ENCODE data around the gene FOXB1.

The FOXB1 gene

GRCh38 chr15:60004009-60004845 is at the start of gene FOXB1:
FOXB1 (plus strand) TSS chr15:60004311; CDS start chr15:60004964, 653 bp downstream.
- DNase-seq (ENCODE audit: low spot score): peak; percentile 92

- no peak for DNase-seq (ENCODE audit: low spot score)
Measured at GRCh38 chr15:59958288-59958687, 45.8 kb upstream of the FOXB1 start.

- DNase-seq (ENCODE audit: low spot score): no peak
Measured at GRCh38 chr15:59960318-59960717, 43.8 kb upstream of the FOXB1 start.

GRCh38 chr15:59963322-59963721 is 40.8 kb upstream of the FOXB1 start:
- no peak for DNase-seq (ENCODE audit: low spot score)

- DNase-seq (ENCODE audit: low spot score): no peak
Measured at GRCh38 chr15:59963925-59964324, 40.2 kb upstream of the FOXB1 start.

- no peak for DNase-seq (ENCODE audit: low spot score)
Measured at GRCh38 chr15:59965741-59966140, 38.4 kb upstream of the FOXB1 start.

GRCh38 chr15:59966262-59966661 is 37.8 kb upstream of the FOXB1 start:
- no peak for DNase-seq (ENCODE audit: low spot score)

- no peak for DNase-seq (ENCODE audit: low spot score)
Measured at GRCh38 chr15:59968314-59968713, 35.8 kb upstream of the FOXB1 start.

GRCh38 chr15:59972241-59972640 is 31.9 kb upstream of the FOXB1 start:
- DNase-seq (ENCODE audit: low spot score): no peak

GRCh38 chr15:59976480-59977271 is 27.4 kb upstream of the FOXB1 start:
- no peak for DNase-seq (ENCODE audit: low spot score)

- no peak for DNase-seq (ENCODE audit: low spot score)
Measured at GRCh38 chr15:59991834-59992233, 12.3 kb upstream of the FOXB1 start.

- no peak for DNase-seq (ENCODE audit: low spot score)
Measured at GRCh38 chr15:59993041-59993750, 10.9 kb upstream of the FOXB1 start.

- peak; percentile 79 for DNase-seq (ENCODE audit: low spot score)
Measured at GRCh38 chr15:59993950-59994401, 10.1 kb upstream of the FOXB1 start.

GRCh38 chr15:59994526-59994887 is 9.6 kb upstream of the FOXB1 start:
- DNase-seq (ENCODE audit: low spot score): no peak

- DNase-seq (ENCODE audit: low spot score): peak; percentile 67
Measured at GRCh38 chr15:59994888-59995557, 9.1 kb upstream of the FOXB1 start.

- no peak for DNase-seq (ENCODE audit: low spot score)
Measured at GRCh38 chr15:59995568-59996297, 8.4 kb upstream of the FOXB1 start.

- no peak for DNase-seq (ENCODE audit: low spot score)
Measured at GRCh38 chr15:59996298-59997041, 7.6 kb upstream of the FOXB1 start.

GRCh38 chr15:59997070-59997701 is 6.9 kb upstream of the FOXB1 start:
- peak; percentile 91 for DNase-seq (ENCODE audit: low spot score)

- DNase-seq (ENCODE audit: low spot score): peak; percentile 67
Measured at GRCh38 chr15:59998305-59998949, 5.7 kb upstream of the FOXB1 start.

Measured in ecto neural progenitor cell (in vitro differentiated cells).